Measurements from ENCODE around the gene VPS9D1. TPM values are rescaled to one million over a fixed set of nuclear protein-coding genes. Genes with fewer than 3 reads are reported as not detected.
A peak's percentile ranks its signal among the peaks of the same experiment; 100 is the strongest.

VPS9D1 gene
- total RNA-seq, 1 donor from 2014 or later = 1.6 TPM

DNA sequence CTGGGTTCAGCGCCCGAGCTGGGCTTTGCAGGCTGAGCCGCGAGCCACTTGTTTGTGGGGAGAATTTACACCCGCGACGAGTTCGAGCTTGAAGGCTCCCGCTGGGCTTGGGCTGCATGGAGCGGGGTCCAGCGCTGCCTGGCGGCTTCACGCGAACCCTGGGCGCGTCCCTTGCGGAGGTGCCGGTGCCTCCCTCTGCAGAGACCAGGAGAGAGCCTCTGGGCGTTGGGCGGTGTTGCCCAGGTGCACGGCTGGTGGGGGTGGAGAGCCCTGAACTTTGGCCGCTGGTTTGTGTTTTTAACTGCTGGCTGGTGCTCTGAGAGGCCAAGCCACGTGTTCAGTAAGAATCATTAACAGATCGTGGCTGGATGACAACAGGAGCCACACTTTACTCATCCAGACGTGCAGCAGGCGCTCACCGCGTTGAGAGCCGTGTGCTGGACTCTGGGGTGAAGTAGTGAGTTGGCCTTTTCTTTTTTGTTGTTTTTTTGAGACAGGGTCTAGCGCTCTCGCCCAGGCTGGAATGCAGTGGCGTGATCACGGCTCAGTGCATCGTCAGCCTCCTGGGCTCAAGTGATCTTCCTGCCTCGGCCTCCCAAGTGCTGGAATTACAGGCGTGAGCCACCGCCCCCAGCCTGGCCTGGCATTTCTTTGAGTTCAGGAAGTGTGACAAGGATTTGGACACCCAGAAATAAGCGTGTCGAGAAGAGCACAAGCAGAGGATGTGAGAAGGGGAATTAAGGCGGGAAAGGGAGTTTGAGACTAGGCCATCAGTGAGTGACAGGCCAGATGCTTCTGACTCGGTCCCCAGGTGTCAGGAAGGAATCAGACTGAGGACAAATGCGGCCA lies 33.4 kb downstream of the VPS9D1 start:
- H3K27ac Mint-ChIP-seq = peak overlapping the region; percentile 88
- H3K27me3 ChIP-seq = no peaks in the 10 kb centered on the region
- no peak overlapping the region for H3K27ac ChIP-seq
- peaks cover 16% of the 10 kb centered on the region for H3K27me3 Mint-ChIP-seq (ENCODE audit: insufficient read depth, low read depth)
- H3K36me3 ChIP-seq = peaks cover 1% of the 10 kb centered on the region
- peaks cover 14% of the 10 kb centered on the region for H3K4me1 Mint-ChIP-seq
- H3K9me3 ChIP-seq (ENCODE audit: low read depth) = no peaks in the 10 kb centered on the region
- peaks cover 7% of the 10 kb centered on the region for H3F3A ChIP-seq (ENCODE audit: low read depth)
- no peaks in the 10 kb centered on the region for H4K20me1 ChIP-seq (ENCODE audit: low read depth)
- H3K9ac ChIP-seq = peak overlapping the region; percentile 33
- TF ChIP-seq, protein P1, sequence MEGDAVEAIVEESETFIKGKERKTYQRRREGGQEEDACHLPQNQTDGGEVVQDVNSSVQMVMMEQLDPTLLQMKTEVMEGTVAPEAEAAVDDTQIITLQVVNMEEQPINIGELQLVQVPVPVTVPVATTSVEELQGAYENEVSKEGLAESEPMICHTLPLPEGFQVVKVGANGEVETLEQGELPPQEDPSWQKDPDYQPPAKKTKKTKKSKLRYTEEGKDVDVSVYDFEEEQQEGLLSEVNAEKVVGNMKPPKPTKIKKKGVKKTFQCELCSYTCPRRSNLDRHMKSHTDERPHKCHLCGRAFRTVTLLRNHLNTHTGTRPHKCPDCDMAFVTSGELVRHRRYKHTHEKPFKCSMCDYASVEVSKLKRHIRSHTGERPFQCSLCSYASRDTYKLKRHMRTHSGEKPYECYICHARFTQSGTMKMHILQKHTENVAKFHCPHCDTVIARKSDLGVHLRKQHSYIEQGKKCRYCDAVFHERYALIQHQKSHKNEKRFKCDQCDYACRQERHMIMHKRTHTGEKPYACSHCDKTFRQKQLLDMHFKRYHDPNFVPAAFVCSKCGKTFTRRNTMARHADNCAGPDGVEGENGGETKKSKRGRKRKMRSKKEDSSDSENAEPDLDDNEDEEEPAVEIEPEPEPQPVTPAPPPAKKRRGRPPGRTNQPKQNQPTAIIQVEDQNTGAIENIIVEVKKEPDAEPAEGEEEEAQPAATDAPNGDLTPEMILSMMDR (IDR thresholded peaks at IDR 0.05) = no peak
- TF ChIP-seq EZH2 (IDR thresholded peaks at IDR 0.05) (no peak), EZH2phosphoT487 (IDR thresholded peaks at IDR 0.05) (no peak)
- peaks cover 31% of the 10 kb centered on the region for H3K79me2 ChIP-seq (ENCODE audit: low read depth)
- peak overlapping the region; percentile 65 for H3K4me3 ChIP-seq
- H2AFZ ChIP-seq (replicated peaks) = peak overlapping the region; percentile 94
- H3K4me1 ChIP-seq = peaks cover 5% of the 10 kb centered on the region
- peak overlapping the region; percentile 92 for H3K4me3 Mint-ChIP-seq
- DNase-seq (ENCODE audit: low spot score) = peak; percentile 48
- H3K4me2 ChIP-seq = peak overlapping the region; percentile 77
- H3K36me3 Mint-ChIP-seq = peaks cover 39% of the 10 kb centered on the region
- H3K9me3 Mint-ChIP-seq = peaks cover 14% of the 10 kb centered on the region

GRCh38 chr16:89686520-89687091 lies 34.1 kb downstream of the VPS9D1 start, which contains the start of gene CDK10:
CDK10 (plus strand) TSS chr16:89686689; CDS start chr16:89686711, 22 bp downstream.
- Histone ChIP-seq H2AFZ (replicated peaks) (peak within 1 kb of the TSS; percentile 94), H3K4me2 (peak within 1 kb of the TSS; percentile 77), H3K27me3 (no peaks in the 10 kb centered on the region), H3K27ac (no peak within 1 kb of the TSS), H3K9ac (peak within 1 kb of the TSS; percentile 33), H3K4me1 (peaks cover 5% of the 10 kb centered on the region), H3K79me2 (ENCODE audit: low read depth) (peaks cover 31% of the 10 kb centered on the region), H4K20me1 (ENCODE audit: low read depth) (no peaks in the 10 kb centered on the region), H3F3A (ENCODE audit: low read depth) (peaks cover 7% of the 10 kb centered on the region), H3K36me3 (peaks cover 7% of the 10 kb centered on the region), H3K4me3 (peak within 1 kb of the TSS; percentile 65), H3K9me3 (ENCODE audit: low read depth) (no peaks in the 10 kb centered on the region)
- H3K27ac Mint-ChIP-seq = peak within 1 kb of the TSS; percentile 88
- peak within 1 kb of the TSS; percentile 92 for H3K4me3 Mint-ChIP-seq
- TF ChIP-seq, protein P1 (IDR thresholded peaks at IDR 0.05) = no peak
- TF ChIP-seq EZH2 (IDR thresholded peaks at IDR 0.05) = no peak
- no peak for TF ChIP-seq EZH2phosphoT487 (IDR thresholded peaks at IDR 0.05)
- peaks cover 20% of the 10 kb centered on the region for H3K9me3 Mint-ChIP-seq
- H3K4me1 Mint-ChIP-seq = peaks cover 14% of the 10 kb centered on the region
- DNase-seq (ENCODE audit: low spot score) = peak; percentile 96
- H3K36me3 Mint-ChIP-seq = peaks cover 45% of the 10 kb centered on the region
- H3K27me3 Mint-ChIP-seq (ENCODE audit: insufficient read depth, low read depth) = peaks cover 14% of the 10 kb centered on the region

- Mint-ChIP-seq H3K4me3 (peak overlapping the region; percentile 77), H3K27ac (no peak overlapping the region), H3K4me1 (peaks cover 14% of the 10 kb centered on the region), H3K27me3 (ENCODE audit: insufficient read depth, low read depth) (peaks cover 13% of the 10 kb centered on the region), H3K36me3 (peaks cover 49% of the 10 kb centered on the region), H3K9me3 (peaks cover 24% of the 10 kb centered on the region)
- Histone ChIP-seq H3K27me3 (no peaks in the 10 kb centered on the region), H4K20me1 (ENCODE audit: low read depth) (no peaks in the 10 kb centered on the region), H3K4me2 (no peak overlapping the region), H3K79me2 (ENCODE audit: low read depth) (peaks cover 31% of the 10 kb centered on the region), H3K9me3 (ENCODE audit: low read depth) (no peaks in the 10 kb centered on the region), H3F3A (ENCODE audit: low read depth) (peaks cover 7% of the 10 kb centered on the region), H2AFZ (replicated peaks) (no peak overlapping the region), H3K4me1 (peaks cover 5% of the 10 kb centered on the region), H3K9ac (no peak overlapping the region), H3K36me3 (peaks cover 7% of the 10 kb centered on the region), H3K4me3 (no peak overlapping the region), H3K27ac (no peak overlapping the region)
- no peak for DNase-seq (ENCODE audit: low spot score)
- no peak for TF ChIP-seq EZH2phosphoT487 (IDR thresholded peaks at IDR 0.05)
- no peak for TF ChIP-seq EZH2 (IDR thresholded peaks at IDR 0.05)
- TF ChIP-seq, protein P1 (IDR thresholded peaks at IDR 0.05) = no peak
Observed at GRCh38 chr16:89685916-89686315, 34.8 kb downstream of the VPS9D1 start.
